ENCODE results near the gene PRSS36.
A peak's percentile ranks its signal among the peaks of the same experiment; 100 is the strongest.

- TF ChIP-seq CTCF (conservative IDR thresholded peaks at IDR 0.05; ENCODE audit: low read depth, low read length): peak; percentile 61
- TF ChIP-seq RAD21 (IDR thresholded peaks at IDR 0.05; ENCODE audit: low read length): peak; percentile 35; the same call in 1 of the 2 replicates
- no peak for TF ChIP-seq USF2 (IDR thresholded peaks at IDR 0.05; ENCODE audit: low read depth, low read length)
- no peak for TF ChIP-seq RFX5 (IDR thresholded peaks at IDR 0.05; ENCODE audit: low read depth, low read length)
- no peak for TF ChIP-seq POLR2A (IDR thresholded peaks at IDR 0.05; ENCODE audit: low read depth, low read length)
- TF ChIP-seq MXI1 (IDR thresholded peaks at IDR 0.05; ENCODE audit: borderline replicate concordance, low read depth, low read length): no peak
- TF ChIP-seq MAZ (IDR thresholded peaks at IDR 0.05; ENCODE audit: borderline replicate concordance, low read depth, low read length): no peak; the same call in 1 of the 2 replicates
- 0 out of 2 replicates have a peak, but pooled peaks have one; percentile 21 for TF ChIP-seq BHLHE40 (IDR thresholded peaks at IDR 0.05; ENCODE audit: low read depth, low read length)
- no peak for TF ChIP-seq SMC3 (IDR thresholded peaks at IDR 0.05; ENCODE audit: low read depth, low read length)
These were observed 44.1 kb downstream of the PRSS36 start for GRCh38 chr16:31105677-31106213.
